Stimulated activated naive CD4-positive, alpha-beta T cell (primary cell): ENCODE measurements around the gene IL6ST.

ENCODE experiments used
- DNase-seq, 6 experiments: peaks; one replicate each; lab custom pipeline; 2025; lab: John Stamatoyannopoulos, UW

The IL6ST gene

GRCh38 chr5:55896663-55897062 is 98.1 kb downstream of the IL6ST start:
- DNase-seq: no peak

GRCh38 chr5:55896238-55896637 is 98.5 kb downstream of the IL6ST start:
- no peak for DNase-seq

GRCh38 chr5:55895346-55895745 is 99.4 kb downstream of the IL6ST start:
- DNase-seq: no peak

- no peak for DNase-seq
Measured at GRCh38 chr5:55894135-55894534, 100.6 kb downstream of the IL6ST start.

GRCh38 chr5:55892479-55892878 is 102.3 kb downstream of the IL6ST start:
- no peak for DNase-seq

GRCh38 chr5:55888205-55888604 is 106.6 kb downstream of the IL6ST start:
- DNase-seq: no peak

- DNase-seq: no peak
Measured at GRCh38 chr5:55885359-55885758, 109.4 kb downstream of the IL6ST start.
